Right atrium auricular region (tissue), 2 donors: ENCODE data around the gene CFAP20DC. TPM values are rescaled to one million over a fixed set of nuclear protein-coding genes. Genes with fewer than 3 reads are reported as not detected.
A peak's percentile ranks its signal among the peaks of the same experiment; 100 is the strongest.

Experiments used
- DNase-seq: peaks from one replicate; pipeline ENCODE4 v3.0.0-alpha.2; 2019; ENCODE audit warnings: low spot score
- H3K27ac ChIP-seq, 2 donors: fragments of 200-600 bp; sonication (generic); 1 replicate in 1 of 2; 2 replicates in 1 of 2; pipeline ENCODE4 v1.5.1; 2016 to 2019
- H3K27me3 ChIP-seq, 2 donors: fragments of 200-600 bp; sonication (generic); one replicate each; pipeline versions ENCODE4 v1.5.1 to v1.6.0; 2017 to 2019
- H3K36me3 ChIP-seq: fragments of 200-600 bp; sonication (generic); one replicate; pipeline ENCODE4 v1.5.1; 2016
- H3K4me1 ChIP-seq, 2 donors: fragments of 200-600 bp; sonication (generic); one replicate each; pipeline versions ENCODE4 v1.5.1 to v1.6.0; 2017 to 2019
- H3K4me3 ChIP-seq, 2 donors: fragments of 200-600 bp; sonication (generic); 1 replicate in 1 of 2; 2 replicates in 1 of 2; pipeline ENCODE4 v1.5.1; 2017 to 2019; ENCODE audit warnings: mild to moderate bottlenecking in 1 of 2, moderate library complexity in 1 of 2
- H3K9me3 ChIP-seq, 2 donors: fragments of 200-600 bp; sonication (generic); one replicate each; pipeline ENCODE4 v1.5.1; 2019
- total RNA-seq, 2 donors: library from RNA; depleted of rRNA; stranded (reverse); fragments of >200 nt; gene quantifications; one replicate each; pipeline ENCODE4 v1.1.0, GENCODE V29; 2016
- TF ChIP-seq, protein P1 (sequence below), 2 donors: fragments of 200-600 bp; sonication (generic); IDR thresholded peaks; one replicate each; pipeline ENCODE4 v1.5.1; 2019; ENCODE audit warnings: antibody characterized with exemption in 2 of 2

Gene CFAP20DC
- total RNA-seq, 2 donors from 2014 or later, result not detected

- Histone ChIP-seq H3K27ac (no peak overlapping the region), H3K27me3 (no peaks in the 10 kb centered on the region), H3K36me3 (no peaks in the 10 kb centered on the region), H3K4me3 (no peak overlapping the region), H3K4me1 (no peaks in the 10 kb centered on the region), H3K9me3 (peaks cover 0 to 7% of the 10 kb centered on the region in 2 donors)
- TF ChIP-seq, protein P1, sequence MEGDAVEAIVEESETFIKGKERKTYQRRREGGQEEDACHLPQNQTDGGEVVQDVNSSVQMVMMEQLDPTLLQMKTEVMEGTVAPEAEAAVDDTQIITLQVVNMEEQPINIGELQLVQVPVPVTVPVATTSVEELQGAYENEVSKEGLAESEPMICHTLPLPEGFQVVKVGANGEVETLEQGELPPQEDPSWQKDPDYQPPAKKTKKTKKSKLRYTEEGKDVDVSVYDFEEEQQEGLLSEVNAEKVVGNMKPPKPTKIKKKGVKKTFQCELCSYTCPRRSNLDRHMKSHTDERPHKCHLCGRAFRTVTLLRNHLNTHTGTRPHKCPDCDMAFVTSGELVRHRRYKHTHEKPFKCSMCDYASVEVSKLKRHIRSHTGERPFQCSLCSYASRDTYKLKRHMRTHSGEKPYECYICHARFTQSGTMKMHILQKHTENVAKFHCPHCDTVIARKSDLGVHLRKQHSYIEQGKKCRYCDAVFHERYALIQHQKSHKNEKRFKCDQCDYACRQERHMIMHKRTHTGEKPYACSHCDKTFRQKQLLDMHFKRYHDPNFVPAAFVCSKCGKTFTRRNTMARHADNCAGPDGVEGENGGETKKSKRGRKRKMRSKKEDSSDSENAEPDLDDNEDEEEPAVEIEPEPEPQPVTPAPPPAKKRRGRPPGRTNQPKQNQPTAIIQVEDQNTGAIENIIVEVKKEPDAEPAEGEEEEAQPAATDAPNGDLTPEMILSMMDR (IDR thresholded peaks at IDR 0.05), result no peak
- DNase-seq, result no peak
Observed at GRCh38 chr3:59016930-59017616, 32.8 kb downstream of the CFAP20DC start.

GRCh38 chr3:59013611-59014010 lies 36.2 kb downstream of the CFAP20DC start:
- no peak overlapping the region for H3K27ac ChIP-seq
- peaks cover 0 to 4% of the 10 kb centered on the region in 2 donors for H3K9me3 ChIP-seq
- no peaks in the 10 kb centered on the region for H3K4me1 ChIP-seq
- H3K36me3 ChIP-seq, result no peaks in the 10 kb centered on the region
- TF ChIP-seq, protein P1 (IDR thresholded peaks at IDR 0.05), result no peak
- no peak for DNase-seq
- no peak overlapping the region for H3K4me3 ChIP-seq
- H3K27me3 ChIP-seq, result no peaks in the 10 kb centered on the region

DNA sequence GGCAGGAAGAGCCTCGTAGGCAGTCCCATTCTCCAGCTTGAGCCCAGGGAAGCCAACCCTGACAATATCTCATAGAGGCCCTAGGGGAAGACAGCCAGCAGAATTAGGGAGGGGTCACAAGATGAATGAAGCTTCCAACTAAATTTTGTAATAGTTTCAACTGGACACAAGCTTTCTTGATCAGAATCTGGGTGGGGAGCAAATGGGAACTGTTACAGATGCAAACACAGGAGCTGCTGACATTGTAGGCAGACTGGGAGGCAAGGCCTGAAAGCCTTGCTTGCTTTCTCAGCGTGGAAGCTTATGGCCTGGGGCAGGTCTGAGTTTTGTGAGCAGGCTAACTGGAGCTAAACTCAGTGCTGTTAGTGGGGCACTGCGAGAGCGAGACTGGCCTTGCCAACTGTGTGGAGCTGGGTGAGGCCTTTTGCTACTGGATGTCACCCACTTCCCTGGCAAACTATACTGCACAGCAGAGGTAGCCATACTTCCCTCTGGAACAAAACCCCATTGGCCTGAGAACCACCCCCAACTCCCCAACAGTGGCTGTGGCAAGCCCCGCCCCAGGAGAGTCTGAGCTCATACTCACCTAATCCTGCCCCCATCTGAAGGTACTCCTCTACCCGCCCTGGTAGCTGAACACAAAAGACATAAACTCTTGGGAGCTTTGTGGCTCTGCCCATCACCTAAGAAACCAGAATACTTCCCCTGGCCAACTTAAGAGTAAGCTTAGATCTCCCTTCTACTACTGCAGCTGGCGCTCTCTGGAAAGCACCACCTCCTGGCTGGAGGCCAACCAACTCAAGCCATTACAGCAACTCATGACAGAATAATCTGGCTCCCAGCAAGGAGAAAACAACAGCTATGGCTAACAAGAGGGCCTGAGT lies 42.9 kb downstream of the CFAP20DC start:
- no peaks in the 10 kb centered on the region for H3K36me3 ChIP-seq
- H3K4me1 ChIP-seq, result no peaks in the 10 kb centered on the region
- no peak overlapping the region for H3K27ac ChIP-seq
- peak; percentile 62 for DNase-seq
- no peaks in the 10 kb centered on the region for H3K27me3 ChIP-seq
- TF ChIP-seq, protein P1 (IDR thresholded peaks at IDR 0.05), result no peak
- no peak overlapping the region for H3K4me3 ChIP-seq
- no peaks in the 10 kb centered on the region for H3K9me3 ChIP-seq

GRCh38 chr3:59001675-59002074 lies 48.1 kb downstream of the CFAP20DC start:
- no peaks in the 10 kb centered on the region for H3K27me3 ChIP-seq
- H3K4me1 ChIP-seq, result no peaks in the 10 kb centered on the region
- no peaks in the 10 kb centered on the region for H3K36me3 ChIP-seq
- no peak overlapping the region for H3K27ac ChIP-seq
- H3K9me3 ChIP-seq, result no peaks in the 10 kb centered on the region
- TF ChIP-seq, protein P1 (IDR thresholded peaks at IDR 0.05), result no peak
- no peak for DNase-seq
- no peak overlapping the region for H3K4me3 ChIP-seq

- no peaks in the 10 kb centered on the region for H3K4me1 ChIP-seq
- H3K27me3 ChIP-seq, result no peaks in the 10 kb centered on the region
- H3K4me3 ChIP-seq, result no peak overlapping the region
- H3K36me3 ChIP-seq, result no peaks in the 10 kb centered on the region
- TF ChIP-seq, protein P1 (IDR thresholded peaks at IDR 0.05), result no peak
- H3K9me3 ChIP-seq, result no peaks in the 10 kb centered on the region
- no peak overlapping the region for H3K27ac ChIP-seq
- no peak for DNase-seq
Observed at GRCh38 chr3:58999774-59000160, 50.1 kb downstream of the CFAP20DC start.
